HepG2 (cell line): ENCODE data around the gene GMFB. TPM values are rescaled to one million over a fixed set of nuclear protein-coding genes. Genes with fewer than 3 reads are reported as not detected.

Experiments
- ATRX ChIP-seq: sonication (generic); formaldehyde crosslinking; IDR thresholded peaks from 2 replicates; pipeline ENCODE4 v1.4.0; 2020; ENCODE audit warnings: missing genetic modification reagents, borderline replicate concordance
- CHCHD3 ChIP-seq: sonication (generic); formaldehyde crosslinking; IDR thresholded peaks from 2 replicates; pipeline ENCODE4 v1.8.0; 2022; ENCODE audit warnings: mild to moderate bottlenecking, missing genetic modification reagents, moderate library complexity
- HNRNPH1 ChIP-seq: fragments of 200-400 bp; formaldehyde crosslinking; optimal IDR thresholded peaks from 2 replicates; pipeline ENCODE3; 2017; ENCODE audit warnings: mild to moderate bottlenecking, low read depth, low read length
- MIER3 ChIP-seq: IDR thresholded peaks from 2 replicates; pipeline ENCODE4 v1.6.1; 2016; ENCODE audit warnings: missing compliant biosample characterization, borderline replicate concordance
- NFIB ChIP-seq: sonication (generic); formaldehyde crosslinking; IDR thresholded peaks from 2 replicates; pipeline ENCODE4 v1.9.0; 2021; ENCODE audit warnings: missing genetic modification reagents, mild to moderate bottlenecking, borderline replicate concordance
- PRDM10 ChIP-seq: sonication (generic); formaldehyde crosslinking; IDR thresholded peaks from 2 replicates; pipeline ENCODE4 v1.4.0; 2020; ENCODE audit warnings: low read depth, missing genetic modification reagents
- RBM22 ChIP-seq: fragments of 200-400 bp; formaldehyde crosslinking; optimal IDR thresholded peaks from 2 replicates; pipeline ENCODE3; 2017; ENCODE audit warnings: mild to moderate bottlenecking, low read length, moderate library complexity
- ZIK1 ChIP-seq: sonication (generic); formaldehyde crosslinking; IDR thresholded peaks from 2 replicates; pipeline ENCODE4 v1.5.0; 2020; ENCODE audit warnings: mild to moderate bottlenecking, low read depth, missing genetic modification reagents, borderline replicate concordance
- ZNF235 ChIP-seq: sonication (generic); formaldehyde crosslinking; IDR thresholded peaks from 2 replicates; pipeline ENCODE4 v1.8.1; 2023; ENCODE audit warnings: mild to moderate bottlenecking, missing genetic modification reagents, borderline replicate concordance
- ZNF446 ChIP-seq: sonication (generic); formaldehyde crosslinking; IDR thresholded peaks from 2 replicates; pipeline ENCODE4 v1.5.0; 2020; ENCODE audit warnings: mild to moderate bottlenecking, missing genetic modification reagents
- polyA plus RNA-seq, 8 experiments: library from polyadenylated mRNA; depleted of rRNA in 3 of 8; stranded (reverse) in 7 of 8; unstranded in 1 of 8; fragments of >200 nt; fragmentation: Illumina TruSeq in 4 of 8; extraction: Trizol in 4 of 8; gene quantifications; 2 replicates each; pipeline versions ENCODE4 v1.2.1 to v1.2.3, GENCODE V29; 2011 to 2016; ENCODE audit warnings: low read depth in 4 of 8, missing spikeins in 1 of 8, mixed read lengths in 1 of 8; ENCODE audit not compliant: insufficient read depth in 1 of 8
- total RNA-seq, 5 experiments: library from RNA; depleted of rRNA; stranded (reverse); fragments of >200 nt; fragmentation: Illumina TruSeq; extraction: Trizol; gene quantifications; 2 replicates each; pipeline ENCODE4 v1.2.3, GENCODE V29; 2016; ENCODE audit warnings: low read depth in 1 of 5
- TF ChIP-seq, protein P1 (sequence below): sonication (generic); formaldehyde crosslinking; IDR thresholded peaks from 2 replicates; pipeline ENCODE4 v1.5.0; 2020; ENCODE audit warnings: mild to moderate bottlenecking, missing genetic modification reagents
- TF ChIP-seq, protein P2 (sequence below): sonication (generic); formaldehyde crosslinking; IDR thresholded peaks from 2 replicates; pipeline ENCODE4 v1.5.1; 2020; ENCODE audit warnings: missing genetic modification reagents, mild to moderate bottlenecking, borderline replicate concordance
- TF ChIP-seq, protein P3 (sequence below): sonication (generic); formaldehyde crosslinking; IDR thresholded peaks from 2 replicates; pipeline ENCODE4 v1.4.0; 2020; ENCODE audit warnings: missing genetic modification reagents
- TF ChIP-seq, protein P4 (sequence below): sonication (generic); formaldehyde crosslinking; IDR thresholded peaks from 2 replicates; pipeline ENCODE4 v1.4.0; 2020; ENCODE audit warnings: missing genetic modification reagents

Gene GMFB
- total and polyA plus RNA-seq, 2 of the 13 experiments (the other 11 are each of a cell fraction or from before 2014, with no cell fraction given) = 17.3 to 68.2 TPM

DNA sequence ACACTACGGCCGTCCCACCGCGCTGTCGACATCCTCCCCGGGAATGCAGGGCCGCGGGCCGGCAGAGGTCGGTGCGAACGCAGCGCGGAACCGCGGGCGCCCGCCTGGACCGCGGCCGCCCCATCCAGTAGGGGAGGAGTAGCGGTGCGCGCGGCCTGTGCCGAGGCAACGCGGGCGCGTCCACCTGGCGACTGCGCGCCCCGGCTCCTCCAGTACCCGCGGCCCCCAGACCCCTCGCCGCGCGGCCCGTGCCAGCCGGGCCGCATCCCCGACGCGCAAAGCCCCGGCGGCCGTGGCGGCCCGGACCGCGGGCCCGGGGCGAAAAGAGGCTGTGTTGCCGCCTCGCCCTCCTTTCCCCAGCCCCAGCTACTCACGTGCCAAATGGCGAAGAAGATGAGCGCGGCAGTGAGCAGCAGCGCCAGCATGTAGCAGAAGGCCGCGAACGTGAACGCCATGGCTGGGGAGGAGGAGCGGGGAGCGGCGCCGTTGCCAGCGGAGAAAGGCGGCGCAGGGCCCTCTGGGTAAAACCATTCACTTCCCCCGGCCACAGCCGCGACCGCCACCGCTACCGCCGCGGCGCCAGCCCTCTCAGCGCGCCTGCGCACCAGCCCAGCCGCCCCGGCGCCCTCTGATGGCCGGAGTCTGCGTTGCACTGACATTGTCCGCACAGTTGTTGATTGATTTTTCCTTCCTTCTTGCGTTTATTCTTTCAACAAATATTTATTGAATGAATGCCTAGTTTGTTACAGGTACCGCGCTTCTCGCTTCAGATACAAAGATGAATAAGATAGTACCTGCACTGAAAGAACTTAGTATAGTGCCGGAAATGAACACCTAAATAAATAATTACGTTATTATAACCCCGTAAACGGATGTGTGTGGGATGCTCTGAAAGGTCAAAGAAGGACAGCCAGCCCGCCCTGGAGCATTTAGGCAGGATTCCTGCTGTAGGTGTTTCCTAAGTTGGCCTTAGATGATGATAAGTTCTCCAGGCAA is 47.6 kb downstream of the GMFB start, which contains the start of gene CNIH1 (continued):
- TF ChIP-seq, protein P1, sequence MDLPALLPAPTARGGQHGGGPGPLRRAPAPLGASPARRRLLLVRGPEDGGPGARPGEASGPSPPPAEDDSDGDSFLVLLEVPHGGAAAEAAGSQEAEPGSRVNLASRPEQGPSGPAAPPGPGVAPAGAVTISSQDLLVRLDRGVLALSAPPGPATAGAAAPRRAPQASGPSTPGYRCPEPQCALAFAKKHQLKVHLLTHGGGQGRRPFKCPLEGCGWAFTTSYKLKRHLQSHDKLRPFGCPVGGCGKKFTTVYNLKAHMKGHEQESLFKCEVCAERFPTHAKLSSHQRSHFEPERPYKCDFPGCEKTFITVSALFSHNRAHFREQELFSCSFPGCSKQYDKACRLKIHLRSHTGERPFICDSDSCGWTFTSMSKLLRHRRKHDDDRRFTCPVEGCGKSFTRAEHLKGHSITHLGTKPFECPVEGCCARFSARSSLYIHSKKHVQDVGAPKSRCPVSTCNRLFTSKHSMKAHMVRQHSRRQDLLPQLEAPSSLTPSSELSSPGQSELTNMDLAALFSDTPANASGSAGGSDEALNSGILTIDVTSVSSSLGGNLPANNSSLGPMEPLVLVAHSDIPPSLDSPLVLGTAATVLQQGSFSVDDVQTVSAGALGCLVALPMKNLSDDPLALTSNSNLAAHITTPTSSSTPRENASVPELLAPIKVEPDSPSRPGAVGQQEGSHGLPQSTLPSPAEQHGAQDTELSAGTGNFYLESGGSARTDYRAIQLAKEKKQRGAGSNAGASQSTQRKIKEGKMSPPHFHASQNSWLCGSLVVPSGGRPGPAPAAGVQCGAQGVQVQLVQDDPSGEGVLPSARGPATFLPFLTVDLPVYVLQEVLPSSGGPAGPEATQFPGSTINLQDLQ (CRISPR knock-in tag) = no peak
- TF ChIP-seq ATRX (no peak), ZNF446 (CRISPR knock-in tag) (peak; percentile 43; the same call in 1 of the 2 replicates), MIER3 (CRISPR knock-in tag) (no peak), CHCHD3 (CRISPR knock-in tag) (no peak), NFIB (no peak), HNRNPH1 (no peak), ZNF235 (peak; percentile 52; the same call in 1 of the 2 replicates), PRDM10 (CRISPR knock-in tag) (0 out of 2 replicates have a peak, but pooled peaks have one; percentile 20), RBM22 (no peak), ZIK1 (no peak; the same call in 1 of the 2 replicates)
- TF ChIP-seq, protein P2, sequence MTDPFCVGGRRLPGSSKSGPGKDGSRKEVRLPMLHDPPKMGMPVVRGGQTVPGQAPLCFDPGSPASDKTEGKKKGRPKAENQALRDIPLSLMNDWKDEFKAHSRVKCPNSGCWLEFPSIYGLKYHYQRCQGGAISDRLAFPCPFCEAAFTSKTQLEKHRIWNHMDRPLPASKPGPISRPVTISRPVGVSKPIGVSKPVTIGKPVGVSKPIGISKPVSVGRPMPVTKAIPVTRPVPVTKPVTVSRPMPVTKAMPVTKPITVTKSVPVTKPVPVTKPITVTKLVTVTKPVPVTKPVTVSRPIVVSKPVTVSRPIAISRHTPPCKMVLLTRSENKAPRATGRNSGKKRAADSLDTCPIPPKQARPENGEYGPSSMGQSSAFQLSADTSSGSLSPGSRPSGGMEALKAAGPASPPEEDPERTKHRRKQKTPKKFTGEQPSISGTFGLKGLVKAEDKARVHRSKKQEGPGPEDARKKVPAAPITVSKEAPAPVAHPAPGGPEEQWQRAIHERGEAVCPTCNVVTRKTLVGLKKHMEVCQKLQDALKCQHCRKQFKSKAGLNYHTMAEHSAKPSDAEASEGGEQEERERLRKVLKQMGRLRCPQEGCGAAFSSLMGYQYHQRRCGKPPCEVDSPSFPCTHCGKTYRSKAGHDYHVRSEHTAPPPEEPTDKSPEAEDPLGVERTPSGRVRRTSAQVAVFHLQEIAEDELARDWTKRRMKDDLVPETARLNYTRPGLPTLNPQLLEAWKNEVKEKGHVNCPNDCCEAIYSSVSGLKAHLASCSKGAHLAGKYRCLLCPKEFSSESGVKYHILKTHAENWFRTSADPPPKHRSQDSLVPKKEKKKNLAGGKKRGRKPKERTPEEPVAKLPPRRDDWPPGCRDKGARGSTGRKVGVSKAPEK = no peak
- TF ChIP-seq, protein P3, sequence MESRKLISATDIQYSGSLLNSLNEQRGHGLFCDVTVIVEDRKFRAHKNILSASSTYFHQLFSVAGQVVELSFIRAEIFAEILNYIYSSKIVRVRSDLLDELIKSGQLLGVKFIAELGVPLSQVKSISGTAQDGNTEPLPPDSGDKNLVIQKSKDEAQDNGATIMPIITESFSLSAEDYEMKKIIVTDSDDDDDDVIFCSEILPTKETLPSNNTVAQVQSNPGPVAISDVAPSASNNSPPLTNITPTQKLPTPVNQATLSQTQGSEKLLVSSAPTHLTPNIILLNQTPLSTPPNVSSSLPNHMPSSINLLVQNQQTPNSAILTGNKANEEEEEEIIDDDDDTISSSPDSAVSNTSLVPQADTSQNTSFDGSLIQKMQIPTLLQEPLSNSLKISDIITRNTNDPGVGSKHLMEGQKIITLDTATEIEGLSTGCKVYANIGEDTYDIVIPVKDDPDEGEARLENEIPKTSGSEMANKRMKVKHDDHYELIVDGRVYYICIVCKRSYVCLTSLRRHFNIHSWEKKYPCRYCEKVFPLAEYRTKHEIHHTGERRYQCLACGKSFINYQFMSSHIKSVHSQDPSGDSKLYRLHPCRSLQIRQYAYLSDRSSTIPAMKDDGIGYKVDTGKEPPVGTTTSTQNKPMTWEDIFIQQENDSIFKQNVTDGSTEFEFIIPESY (CRISPR knock-in tag) = peak; percentile 5; the same call in 1 of the 2 replicates
- TF ChIP-seq, protein P4, sequence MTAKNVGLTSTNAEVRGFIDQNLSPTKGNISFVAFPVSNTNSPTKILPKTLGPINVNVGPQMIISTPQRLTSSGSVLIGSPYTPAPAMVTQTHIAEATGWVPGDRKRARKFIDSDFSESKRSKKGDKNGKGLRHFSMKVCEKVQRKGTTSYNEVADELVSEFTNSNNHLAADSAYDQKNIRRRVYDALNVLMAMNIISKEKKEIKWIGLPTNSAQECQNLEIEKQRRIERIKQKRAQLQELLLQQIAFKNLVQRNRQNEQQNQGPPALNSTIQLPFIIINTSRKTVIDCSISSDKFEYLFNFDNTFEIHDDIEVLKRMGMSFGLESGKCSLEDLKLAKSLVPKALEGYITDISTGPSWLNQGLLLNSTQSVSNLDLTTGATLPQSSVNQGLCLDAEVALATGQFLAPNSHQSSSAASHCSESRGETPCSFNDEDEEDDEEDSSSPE (CRISPR knock-in tag) = peak; percentile 55; the same call in 1 of the 2 replicates
